ENCODE data around the gene MR1. TPM values are rescaled to one million over a fixed set of nuclear protein-coding genes. Genes with fewer than 3 reads are reported as not detected.
"Not testable (repeated sequence)": the region's sequence is repeated elsewhere in the genome, so short reads cannot be mapped to it uniquely, and the experiment has no call there.

The MR1 gene
- polyA plus RNA-seq, 2 donors, result 3.6 to 7.5 TPM

- Histone ChIP-seq H3K9me3 (ENCODE audit: control insufficient read depth in 2 of 2, insufficient read depth in 1 of 2, low read depth in 1 of 2, low read length in 1 of 2) (no peaks in the 10 kb centered on the region), H3K36me3 (ENCODE audit: control insufficient read depth in 2 of 2, insufficient read depth in 2 of 2, low read length in 1 of 2) (peaks cover 0 to 4% of the 10 kb centered on the region in 2 donors), H3K4me3 (ENCODE audit: low read depth in 1 of 2, low read length in 2 of 2) (no peak overlapping the region), H3K4me1 (ENCODE audit: control insufficient read depth in 2 of 2, insufficient read depth in 2 of 2, low read length in 1 of 2) (peaks cover 2 to 10% of the 10 kb centered on the region in 2 donors), H3K27me3 (ENCODE audit: control insufficient read depth in 1 of 2, insufficient read depth in 2 of 2, low read length in 2 of 2) (no peaks in the 10 kb centered on the region), H3K27ac (ENCODE audit: low read depth in 2 of 2, low read length in 1 of 2) (peak overlapping the region; percentile 61 to 92)
- WGBS, 2 donors, result 32 to 52% methylated on average over 5 of the region's 5 CpGs
These were observed 9.5 kb downstream of the MR1 start for GRCh38 chr1:181043025-181043888.

- Histone ChIP-seq H3K4me3 (ENCODE audit: low read depth in 1 of 2, low read length in 2 of 2) (no peak overlapping the region), H3K36me3 (ENCODE audit: control insufficient read depth in 2 of 2, insufficient read depth in 2 of 2, low read length in 1 of 2) (peaks cover 0 to 4% of the 10 kb centered on the region in 2 donors), H3K4me1 (ENCODE audit: control insufficient read depth in 2 of 2, insufficient read depth in 2 of 2, low read length in 1 of 2) (peaks cover 2 to 10% of the 10 kb centered on the region in 2 donors), H3K27me3 (ENCODE audit: control insufficient read depth in 1 of 2, insufficient read depth in 2 of 2, low read length in 2 of 2) (no peaks in the 10 kb centered on the region), H3K9me3 (ENCODE audit: control insufficient read depth in 2 of 2, insufficient read depth in 1 of 2, low read depth in 1 of 2, low read length in 1 of 2) (no peaks in the 10 kb centered on the region), H3K27ac (ENCODE audit: low read depth in 2 of 2, low read length in 1 of 2) (peak overlapping the region; percentile 88 to 95)
- 51 to 57% methylated on average over 5 of the region's 5 CpGs for WGBS, 2 donors
These were observed 10.7 kb downstream of the MR1 start for GRCh38 chr1:181044449-181044966.

- H3K9me3 ChIP-seq (ENCODE audit: control insufficient read depth in 2 of 2, insufficient read depth in 1 of 2, low read depth in 1 of 2, low read length in 1 of 2); H3K27ac ChIP-seq (ENCODE audit: low read depth in 2 of 2, low read length in 1 of 2); H3K36me3 ChIP-seq (ENCODE audit: control insufficient read depth in 2 of 2, insufficient read depth in 2 of 2, low read length in 1 of 2); H3K27me3 ChIP-seq (ENCODE audit: control insufficient read depth in 1 of 2, insufficient read depth in 2 of 2, low read length in 2 of 2); H3K4me3 ChIP-seq (ENCODE audit: low read depth in 1 of 2, low read length in 2 of 2): not testable (repeated sequence)
- H3K4me1 ChIP-seq (ENCODE audit: control insufficient read depth in 2 of 2, insufficient read depth in 2 of 2, low read length in 1 of 2), result peaks cover 2 to 10% of the 10 kb centered on the region in 2 donors
- WGBS, 2 donors, result 98% methylated on average over 21 to 22 of the region's 22 CpGs
These were observed 12.2 kb downstream of the MR1 start for GRCh38 chr1:181045946-181046345.

GRCh38 chr1:181049378-181049777 is 15.6 kb downstream of the MR1 start:
- WGBS, 2 donors, result 89 to 92% methylated on average over 4 of the region's 4 CpGs
- H3K9me3 ChIP-seq (ENCODE audit: control insufficient read depth in 2 of 2, insufficient read depth in 1 of 2, low read depth in 1 of 2, low read length in 1 of 2), result no peaks in the 10 kb centered on the region
- H3K4me3 ChIP-seq (ENCODE audit: low read depth in 1 of 2, low read length in 2 of 2), result no peak overlapping the region
- H3K4me1 ChIP-seq (ENCODE audit: control insufficient read depth in 2 of 2, insufficient read depth in 2 of 2, low read length in 1 of 2), result peaks cover under 1 to 8% of the 10 kb centered on the region in 2 donors
- no peaks in the 10 kb centered on the region for H3K27me3 ChIP-seq (ENCODE audit: control insufficient read depth in 1 of 2, insufficient read depth in 2 of 2, low read length in 2 of 2)
- H3K36me3 ChIP-seq (ENCODE audit: control insufficient read depth in 2 of 2, insufficient read depth in 2 of 2, low read length in 1 of 2), result peaks cover 0 to 7% of the 10 kb centered on the region in 2 donors
- H3K27ac ChIP-seq (ENCODE audit: low read depth in 2 of 2, low read length in 1 of 2), result no peak overlapping the region

GRCh38 chr1:181050922-181051321 is 17.1 kb downstream of the MR1 start:
- Histone ChIP-seq H3K9me3 (ENCODE audit: control insufficient read depth in 2 of 2, insufficient read depth in 1 of 2, low read depth in 1 of 2, low read length in 1 of 2) (no peaks in the 10 kb centered on the region), H3K4me3 (ENCODE audit: low read depth in 1 of 2, low read length in 2 of 2) (no peak overlapping the region), H3K27ac (ENCODE audit: low read depth in 2 of 2, low read length in 1 of 2) (no peak overlapping the region), H3K36me3 (ENCODE audit: control insufficient read depth in 2 of 2, insufficient read depth in 2 of 2, low read length in 1 of 2) (peaks cover 0 to 7% of the 10 kb centered on the region in 2 donors), H3K27me3 (ENCODE audit: control insufficient read depth in 1 of 2, insufficient read depth in 2 of 2, low read length in 2 of 2) (no peaks in the 10 kb centered on the region), H3K4me1 (ENCODE audit: control insufficient read depth in 2 of 2, insufficient read depth in 2 of 2, low read length in 1 of 2) (no peaks in the 10 kb centered on the region)

- Histone ChIP-seq H3K4me3 (ENCODE audit: low read depth in 1 of 2, low read length in 2 of 2) (no peak overlapping the region), H3K27ac (ENCODE audit: low read depth in 2 of 2, low read length in 1 of 2) (no peak overlapping the region), H3K4me1 (ENCODE audit: control insufficient read depth in 2 of 2, insufficient read depth in 2 of 2, low read length in 1 of 2) (no peaks in the 10 kb centered on the region), H3K36me3 (ENCODE audit: control insufficient read depth in 2 of 2, insufficient read depth in 2 of 2, low read length in 1 of 2) (peaks cover 0 to 5% of the 10 kb centered on the region in 2 donors), H3K27me3 (ENCODE audit: control insufficient read depth in 1 of 2, insufficient read depth in 2 of 2, low read length in 2 of 2) (no peaks in the 10 kb centered on the region), H3K9me3 (ENCODE audit: control insufficient read depth in 2 of 2, insufficient read depth in 1 of 2, low read depth in 1 of 2, low read length in 1 of 2) (peaks cover 0 to 2% of the 10 kb centered on the region in 2 donors)
- 84% methylated on average over 6 of the region's 6 CpGs for WGBS, 2 donors
These were observed 22.8 kb downstream of the MR1 start for GRCh38 chr1:181056560-181056959.

- Histone ChIP-seq H3K4me3 (ENCODE audit: low read depth in 1 of 2, low read length in 2 of 2) (no peak overlapping the region), H3K27ac (ENCODE audit: low read depth in 2 of 2, low read length in 1 of 2) (no peak overlapping the region), H3K36me3 (ENCODE audit: control insufficient read depth in 2 of 2, insufficient read depth in 2 of 2, low read length in 1 of 2) (peaks cover 0 to 5% of the 10 kb centered on the region in 2 donors), H3K27me3 (ENCODE audit: control insufficient read depth in 1 of 2, insufficient read depth in 2 of 2, low read length in 2 of 2) (no peaks in the 10 kb centered on the region), H3K4me1 (ENCODE audit: control insufficient read depth in 2 of 2, insufficient read depth in 2 of 2, low read length in 1 of 2) (no peaks in the 10 kb centered on the region), H3K9me3 (ENCODE audit: control insufficient read depth in 2 of 2, insufficient read depth in 1 of 2, low read depth in 1 of 2, low read length in 1 of 2) (peaks cover 0 to 2% of the 10 kb centered on the region in 2 donors)
- WGBS, 2 donors, result 23 to 35% methylated on average over 3 of the region's 3 CpGs
These were observed 23.3 kb downstream of the MR1 start for GRCh38 chr1:181057079-181057478.

GRCh38 chr1:181059435-181059834 is 25.7 kb downstream of the MR1 start:
- no peaks in the 10 kb centered on the region for H3K4me1 ChIP-seq (ENCODE audit: control insufficient read depth in 2 of 2, insufficient read depth in 2 of 2, low read length in 1 of 2)
- H3K36me3 ChIP-seq (ENCODE audit: control insufficient read depth in 2 of 2, insufficient read depth in 2 of 2, low read length in 1 of 2), result peaks cover 0 to 2% of the 10 kb centered on the region in 2 donors
- H3K27me3 ChIP-seq (ENCODE audit: control insufficient read depth in 1 of 2, insufficient read depth in 2 of 2, low read length in 2 of 2), result no peaks in the 10 kb centered on the region
- no peak overlapping the region for H3K4me3 ChIP-seq (ENCODE audit: low read depth in 1 of 2, low read length in 2 of 2)
- peaks cover 0 to 2% of the 10 kb centered on the region in 2 donors for H3K9me3 ChIP-seq (ENCODE audit: control insufficient read depth in 2 of 2, insufficient read depth in 1 of 2, low read depth in 1 of 2, low read length in 1 of 2)
- H3K27ac ChIP-seq (ENCODE audit: low read depth in 2 of 2, low read length in 1 of 2), result no peak overlapping the region

- Histone ChIP-seq H3K36me3 (ENCODE audit: control insufficient read depth in 2 of 2, insufficient read depth in 2 of 2, low read length in 1 of 2) (peaks cover 0 to 2% of the 10 kb centered on the region in 2 donors), H3K4me1 (ENCODE audit: control insufficient read depth in 2 of 2, insufficient read depth in 2 of 2, low read length in 1 of 2) (no peaks in the 10 kb centered on the region), H3K4me3 (ENCODE audit: low read depth in 1 of 2, low read length in 2 of 2) (no peak overlapping the region), H3K27me3 (ENCODE audit: control insufficient read depth in 1 of 2, insufficient read depth in 2 of 2, low read length in 2 of 2) (no peaks in the 10 kb centered on the region), H3K9me3 (ENCODE audit: control insufficient read depth in 2 of 2, insufficient read depth in 1 of 2, low read depth in 1 of 2, low read length in 1 of 2) (peaks cover 0 to 2% of the 10 kb centered on the region in 2 donors), H3K27ac (ENCODE audit: low read depth in 2 of 2, low read length in 1 of 2) (no peak overlapping the region)
- 96 to 100% methylated on average over 1 of the region's 1 CpG for WGBS, 2 donors
These were observed 26.3 kb downstream of the MR1 start for GRCh38 chr1:181060066-181060465.

- H3K9me3 ChIP-seq (ENCODE audit: control insufficient read depth in 2 of 2, insufficient read depth in 1 of 2, low read depth in 1 of 2, low read length in 1 of 2); H3K4me3 ChIP-seq (ENCODE audit: low read depth in 1 of 2, low read length in 2 of 2); H3K36me3 ChIP-seq (ENCODE audit: control insufficient read depth in 2 of 2, insufficient read depth in 2 of 2, low read length in 1 of 2); H3K27me3 ChIP-seq (ENCODE audit: control insufficient read depth in 1 of 2, insufficient read depth in 2 of 2, low read length in 2 of 2); H3K27ac ChIP-seq (ENCODE audit: low read depth in 2 of 2, low read length in 1 of 2); H3K4me1 ChIP-seq (ENCODE audit: control insufficient read depth in 2 of 2, insufficient read depth in 2 of 2, low read length in 1 of 2): not testable (repeated sequence)
- WGBS, 2 donors, result 88% methylated on average over 2 to 4 of the region's 4 CpGs
These were observed 27.2 kb downstream of the MR1 start for GRCh38 chr1:181060947-181061346.
